ENCODE measurements around the gene SH3D21. TPM values are rescaled to one million over a fixed set of nuclear protein-coding genes. Genes with fewer than 3 reads are reported as not detected.
A peak's percentile ranks its signal among the peaks of the same experiment; 100 is the strongest.

SH3D21 gene
- polyA plus RNA-seq, 1 donor = 24.2 TPM

DNA sequence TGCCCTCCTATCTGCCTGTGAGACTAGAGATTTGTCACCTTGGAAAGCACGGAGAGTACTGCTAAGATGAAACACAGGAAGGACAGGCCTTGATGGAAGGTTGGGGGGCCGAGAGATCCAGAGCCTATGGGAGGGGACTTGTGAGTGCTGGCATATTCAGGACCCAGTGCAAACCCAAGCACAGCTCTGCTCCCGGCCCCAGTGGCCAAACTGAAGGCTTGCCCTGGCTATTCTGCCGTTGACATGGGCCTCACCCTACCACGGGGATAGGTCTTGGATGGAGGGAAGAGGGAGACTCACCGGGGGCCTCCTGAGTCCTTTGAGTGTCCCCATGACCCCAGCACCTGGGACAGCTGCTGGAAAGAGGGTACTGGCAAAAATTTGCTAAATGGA is 21.9 kb downstream of the SH3D21 start:
- Histone ChIP-seq H3K9me3 (ENCODE audit: control insufficient read depth, low read depth, low read length) (no peaks in the 10 kb centered on the region), H3K36me3 (ENCODE audit: control insufficient read depth, insufficient read depth, low read length) (no peaks in the 10 kb centered on the region), H3K27me3 (ENCODE audit: control insufficient read depth, insufficient read depth, low read length) (peaks cover 13% of the 10 kb centered on the region), H3K4me3 (ENCODE audit: low read length) (no peak overlapping the region), H3K4me1 (ENCODE audit: control insufficient read depth, insufficient read depth, low read length) (peaks cover 10% of the 10 kb centered on the region), H3K27ac (ENCODE audit: low read length) (no peak overlapping the region)
- no CpG with 5 or more reads among the region's 6 CpGs for WGBS (ENCODE audit: insufficient coverage, low lambda C conversion rate)
- no peak for DNase-seq

DNA sequence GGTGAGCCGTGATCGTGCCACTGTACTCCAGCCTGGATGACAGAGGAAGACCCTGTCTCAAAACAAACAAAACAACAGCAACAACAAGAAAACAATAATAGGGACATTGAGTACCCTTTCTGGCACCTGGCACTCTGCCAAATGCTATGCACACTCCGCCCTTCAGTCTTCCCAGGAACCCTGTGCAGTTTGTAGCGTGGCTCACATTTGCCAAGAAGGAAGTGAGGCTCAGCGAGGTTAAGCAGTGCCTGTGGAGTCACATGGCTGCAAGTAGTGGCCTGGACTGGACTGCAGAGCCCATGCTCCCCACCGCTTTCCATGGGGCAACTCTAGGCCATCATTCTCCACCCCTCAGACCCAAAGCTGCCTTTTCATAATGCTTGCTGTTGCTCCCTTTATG is 22.5 kb downstream of the SH3D21 start:
- Histone ChIP-seq H3K9me3 (ENCODE audit: control insufficient read depth, low read depth, low read length) (no peaks in the 10 kb centered on the region), H3K27ac (ENCODE audit: low read length) (no peak overlapping the region), H3K36me3 (ENCODE audit: control insufficient read depth, insufficient read depth, low read length) (no peaks in the 10 kb centered on the region), H3K4me1 (ENCODE audit: control insufficient read depth, insufficient read depth, low read length) (peaks cover 10% of the 10 kb centered on the region), H3K4me3 (ENCODE audit: low read length) (no peak overlapping the region), H3K27me3 (ENCODE audit: control insufficient read depth, insufficient read depth, low read length) (peaks cover 13% of the 10 kb centered on the region)
- DNase-seq = peak in 1 of 2 donors; percentile 28
- WGBS (ENCODE audit: insufficient coverage, low lambda C conversion rate) = no CpG with 5 or more reads among the region's 6 CpGs

DNA sequence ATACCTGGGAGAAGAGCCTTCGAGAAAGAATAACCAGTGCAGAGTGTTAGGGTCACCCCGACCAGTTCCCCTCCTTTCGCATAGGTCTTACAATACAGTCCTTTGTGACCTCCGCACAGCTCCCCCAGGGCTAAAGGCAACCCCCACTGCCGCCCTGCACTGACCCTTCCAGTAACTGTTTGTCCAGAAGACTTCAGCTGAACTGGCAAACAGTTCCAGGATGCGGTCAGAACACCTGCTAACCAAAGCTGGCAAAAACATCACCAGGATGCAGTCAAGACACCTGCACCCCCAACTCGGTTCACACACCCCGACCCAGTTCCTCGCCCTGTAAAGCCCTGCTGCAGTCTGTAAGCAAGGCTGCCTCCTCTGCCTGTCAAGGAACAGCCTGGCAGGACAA is 23.6 kb downstream of the SH3D21 start:
- WGBS (ENCODE audit: insufficient coverage, low lambda C conversion rate) = no CpG with 5 or more reads among the region's 9 CpGs
- no peak overlapping the region for H3K27ac ChIP-seq (ENCODE audit: low read length)
- H3K9me3 ChIP-seq (ENCODE audit: control insufficient read depth, low read depth, low read length) = no peaks in the 10 kb centered on the region
- no peak overlapping the region for H3K4me3 ChIP-seq (ENCODE audit: low read length)
- H3K27me3 ChIP-seq (ENCODE audit: control insufficient read depth, insufficient read depth, low read length) = peaks cover 13% of the 10 kb centered on the region
- DNase-seq = no peak
- H3K36me3 ChIP-seq (ENCODE audit: control insufficient read depth, insufficient read depth, low read length) = no peaks in the 10 kb centered on the region
- no peaks in the 10 kb centered on the region for H3K4me1 ChIP-seq (ENCODE audit: control insufficient read depth, insufficient read depth, low read length)

DNA sequence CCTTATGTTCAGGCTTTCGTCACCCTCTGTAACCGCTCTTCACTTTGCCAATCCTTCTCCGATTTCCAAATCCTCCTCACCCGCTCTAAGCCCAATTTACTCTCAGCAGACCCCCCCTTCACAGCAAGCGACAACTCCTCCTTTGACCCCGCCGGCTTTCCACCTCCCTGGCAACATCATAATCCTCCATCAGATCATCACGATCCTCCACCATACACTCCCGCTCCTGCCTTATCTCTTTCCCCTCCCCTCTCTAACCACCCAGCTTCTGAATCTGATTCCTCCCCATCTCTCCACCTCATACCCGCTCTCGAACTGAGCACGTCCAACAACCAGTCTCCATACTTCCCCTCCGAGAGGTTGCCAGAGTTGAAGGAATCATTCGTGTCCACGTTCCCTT is 24.8 kb downstream of the SH3D21 start:
- Histone ChIP-seq H3K27me3 (ENCODE audit: control insufficient read depth, insufficient read depth, low read length) (peaks cover 13% of the 10 kb centered on the region), H3K4me1 (ENCODE audit: control insufficient read depth, insufficient read depth, low read length) (no peaks in the 10 kb centered on the region)

DNA sequence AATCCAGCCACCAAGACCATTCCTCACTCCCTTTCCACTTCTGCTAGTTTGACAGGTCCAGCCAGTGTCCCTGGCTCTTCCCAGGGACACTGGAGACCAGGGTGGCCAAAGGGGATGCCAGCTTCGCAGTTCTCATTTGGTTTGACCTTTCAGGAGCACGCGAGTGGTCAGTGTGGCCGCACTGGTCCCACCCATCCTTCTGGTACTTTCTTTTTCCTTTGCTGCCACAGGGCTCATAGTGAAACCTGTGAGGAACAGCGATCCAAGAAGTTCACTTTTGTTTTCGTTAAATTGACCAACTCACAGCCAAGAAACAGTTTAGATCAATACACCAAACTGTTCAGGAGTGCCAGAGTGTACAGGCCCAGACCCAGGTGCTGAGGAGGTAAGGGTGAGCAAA is 31.7 kb downstream of the SH3D21 start:
- WGBS (ENCODE audit: insufficient coverage, low lambda C conversion rate) = 100% methylated on average over 1 of the region's 6 CpGs
- peaks cover 30% of the 10 kb centered on the region for H3K36me3 ChIP-seq (ENCODE audit: control insufficient read depth, insufficient read depth, low read length)
- no peaks in the 10 kb centered on the region for H3K27me3 ChIP-seq (ENCODE audit: control insufficient read depth, insufficient read depth, low read length)
- DNase-seq = no peak
- H3K4me1 ChIP-seq (ENCODE audit: control insufficient read depth, insufficient read depth, low read length) = no peaks in the 10 kb centered on the region
- H3K27ac ChIP-seq (ENCODE audit: low read length) = no peak overlapping the region
- H3K9me3 ChIP-seq (ENCODE audit: control insufficient read depth, low read depth, low read length) = no peaks in the 10 kb centered on the region
- H3K4me3 ChIP-seq (ENCODE audit: low read length) = no peak overlapping the region

More for the DNA sequence above, 24.8 kb downstream of the SH3D21 start:
- no peaks in the 10 kb centered on the region for H3K36me3 ChIP-seq (ENCODE audit: control insufficient read depth, insufficient read depth, low read length)
- no peak overlapping the region for H3K4me3 ChIP-seq (ENCODE audit: low read length)
- no peak for DNase-seq
- no peaks in the 10 kb centered on the region for H3K9me3 ChIP-seq (ENCODE audit: control insufficient read depth, low read depth, low read length)
- WGBS (ENCODE audit: insufficient coverage, low lambda C conversion rate) = 87% methylated on average over 3 of the region's 15 CpGs
- H3K27ac ChIP-seq (ENCODE audit: low read length) = no peak overlapping the region

DNA sequence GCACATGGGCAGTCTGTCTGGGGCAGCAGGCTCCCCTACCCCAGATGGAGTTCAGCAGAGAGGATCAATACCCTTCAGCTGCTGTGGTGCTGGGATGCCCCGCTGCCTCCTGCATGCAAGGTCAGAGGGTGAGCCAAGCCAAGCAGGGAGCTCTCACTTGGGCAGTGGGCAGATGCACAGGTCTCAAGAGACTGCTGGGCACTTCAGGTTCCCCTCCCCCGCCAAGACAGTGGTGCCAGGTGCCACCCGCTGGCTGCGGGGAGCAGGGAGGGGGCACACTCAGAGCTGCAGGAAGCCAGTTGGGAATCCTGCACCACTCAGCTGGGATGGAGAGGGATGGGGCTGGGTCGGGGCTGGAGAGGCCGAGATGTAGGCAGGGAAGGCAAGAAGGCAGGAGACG is 33.0 kb downstream of the SH3D21 start:
- Histone ChIP-seq H3K27me3 (ENCODE audit: control insufficient read depth, insufficient read depth, low read length) (no peaks in the 10 kb centered on the region), H3K4me3 (ENCODE audit: low read length) (no peak overlapping the region), H3K36me3 (ENCODE audit: control insufficient read depth, insufficient read depth, low read length) (peaks cover 44% of the 10 kb centered on the region), H3K4me1 (ENCODE audit: control insufficient read depth, insufficient read depth, low read length) (no peaks in the 10 kb centered on the region), H3K27ac (ENCODE audit: low read length) (no peak overlapping the region), H3K9me3 (ENCODE audit: control insufficient read depth, low read depth, low read length) (no peaks in the 10 kb centered on the region)
- no CpG with 5 or more reads among the region's 7 CpGs for WGBS (ENCODE audit: insufficient coverage, low lambda C conversion rate)
- no peak for DNase-seq

DNA sequence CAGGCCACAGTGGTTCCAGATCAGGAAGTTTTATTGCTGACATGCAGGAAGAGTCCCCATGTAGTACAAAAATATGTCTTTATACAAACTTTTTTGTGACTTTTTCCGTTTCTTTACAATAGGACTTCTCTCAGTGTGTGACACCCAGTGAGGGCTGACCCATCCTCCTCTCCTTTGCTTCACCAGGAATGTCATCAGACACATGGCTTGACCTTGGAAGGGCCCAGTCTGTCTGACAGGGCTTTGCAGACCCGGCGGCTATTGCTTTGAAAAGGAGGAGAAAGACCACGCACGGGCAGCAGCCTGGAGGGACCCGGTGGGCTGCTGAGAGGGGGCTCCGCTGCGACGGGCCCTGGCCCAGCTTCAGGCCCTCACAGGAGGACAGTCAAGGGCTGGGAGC is 33.4 kb downstream of the SH3D21 start:
- no peaks in the 10 kb centered on the region for H3K27me3 ChIP-seq (ENCODE audit: control insufficient read depth, insufficient read depth, low read length)
- DNase-seq = no peak
- WGBS (ENCODE audit: insufficient coverage, low lambda C conversion rate) = no CpG with 5 or more reads among the region's 9 CpGs
- peaks cover 48% of the 10 kb centered on the region for H3K36me3 ChIP-seq (ENCODE audit: control insufficient read depth, insufficient read depth, low read length)
- no peaks in the 10 kb centered on the region for H3K4me1 ChIP-seq (ENCODE audit: control insufficient read depth, insufficient read depth, low read length)
- no peak overlapping the region for H3K4me3 ChIP-seq (ENCODE audit: low read length)
- no peak overlapping the region for H3K27ac ChIP-seq (ENCODE audit: low read length)
- H3K9me3 ChIP-seq (ENCODE audit: control insufficient read depth, low read depth, low read length) = no peaks in the 10 kb centered on the region

DNA sequence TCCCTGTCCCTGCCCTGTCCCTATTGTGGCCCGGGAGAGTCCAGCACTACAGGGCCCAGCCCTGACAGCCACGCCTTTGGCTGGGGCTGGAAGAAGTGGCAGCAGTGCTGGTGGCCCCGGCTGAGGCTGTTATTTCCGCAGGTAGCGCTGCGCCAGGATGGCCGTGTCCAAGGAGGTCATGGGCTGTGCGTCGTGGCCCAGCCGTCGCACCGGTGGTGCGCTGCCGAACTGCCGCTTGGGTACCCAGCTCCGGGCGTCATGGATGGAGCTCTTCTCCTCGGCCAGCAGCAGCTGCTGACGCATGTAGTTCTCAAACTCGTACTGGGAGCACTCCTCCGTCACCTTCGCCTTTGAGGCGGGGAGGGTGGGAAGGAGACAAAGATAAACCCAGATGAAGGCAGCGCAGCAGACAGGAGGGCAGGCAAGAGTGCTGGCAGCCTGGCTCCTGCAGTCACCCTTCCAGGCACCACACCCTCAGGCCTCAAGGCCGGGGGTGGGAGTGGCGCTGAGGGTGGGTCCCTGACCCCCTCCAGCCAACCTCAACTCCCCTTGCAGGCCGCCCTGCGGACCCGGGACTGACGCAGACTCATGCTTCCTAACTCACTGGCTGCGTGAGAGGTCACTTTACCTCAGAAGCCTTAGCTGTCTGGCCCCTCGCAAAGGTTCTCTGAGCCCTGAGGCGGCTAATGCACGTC is 35.6 kb downstream of the SH3D21 start:
- H3K9me3 ChIP-seq (ENCODE audit: control insufficient read depth, low read depth, low read length) = no peaks in the 10 kb centered on the region
- DNase-seq = no peak
- H3K27me3 ChIP-seq (ENCODE audit: control insufficient read depth, insufficient read depth, low read length) = no peaks in the 10 kb centered on the region
- H3K36me3 ChIP-seq (ENCODE audit: control insufficient read depth, insufficient read depth, low read length) = peaks cover 63% of the 10 kb centered on the region
- no peak overlapping the region for H3K27ac ChIP-seq (ENCODE audit: low read length)
- no CpG with 5 or more reads among the region's 34 CpGs for WGBS (ENCODE audit: insufficient coverage, low lambda C conversion rate)
- H3K4me3 ChIP-seq (ENCODE audit: low read length) = no peak overlapping the region
- no peaks in the 10 kb centered on the region for H3K4me1 ChIP-seq (ENCODE audit: control insufficient read depth, insufficient read depth, low read length)

DNA sequence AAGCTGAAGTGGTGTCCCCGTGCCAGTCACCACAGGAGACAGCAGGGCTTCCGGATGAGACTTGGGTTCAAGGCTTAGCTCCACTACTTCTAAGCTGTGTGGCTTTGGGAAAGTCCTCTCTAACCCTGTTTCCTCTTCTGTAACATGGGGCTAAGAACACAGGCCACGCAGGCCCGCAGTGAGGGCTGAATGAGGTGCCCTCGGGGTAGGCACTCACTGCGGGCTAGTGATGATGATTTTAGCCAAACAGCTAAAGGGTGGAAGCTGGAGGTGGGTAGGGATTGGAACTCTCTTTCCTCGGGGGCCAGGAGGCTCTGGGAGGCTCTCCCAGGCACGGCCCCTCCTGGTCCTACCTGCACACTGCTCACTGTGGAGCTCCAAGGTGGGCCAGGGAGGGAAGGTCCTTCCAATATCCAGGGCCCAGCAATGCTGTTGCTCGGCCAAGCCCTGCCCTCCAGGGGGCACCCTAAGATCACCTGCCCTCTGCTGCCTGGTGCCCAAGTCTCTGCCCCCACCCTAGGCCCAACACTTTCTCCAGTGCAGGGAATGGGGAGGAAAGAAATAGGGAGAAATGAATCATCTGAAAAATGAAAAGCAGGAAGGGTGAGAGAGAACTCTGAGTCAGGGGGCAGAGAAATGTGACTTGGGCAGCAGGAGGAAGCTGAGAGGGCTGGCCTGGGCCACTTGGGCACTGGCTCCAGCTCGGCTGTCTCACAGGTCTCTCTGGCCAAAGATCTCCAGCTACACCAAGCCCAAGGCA is 36.4 kb downstream of the SH3D21 start:
- H3K4me1 ChIP-seq (ENCODE audit: control insufficient read depth, insufficient read depth, low read length) = no peaks in the 10 kb centered on the region
- WGBS (ENCODE audit: insufficient coverage, low lambda C conversion rate) = no CpG with 5 or more reads among the region's 10 CpGs
- no peak overlapping the region for H3K27ac ChIP-seq (ENCODE audit: low read length)
- H3K4me3 ChIP-seq (ENCODE audit: low read length) = no peak overlapping the region
- no peaks in the 10 kb centered on the region for H3K9me3 ChIP-seq (ENCODE audit: control insufficient read depth, low read depth, low read length)
- DNase-seq = no peak
- H3K27me3 ChIP-seq (ENCODE audit: control insufficient read depth, insufficient read depth, low read length) = no peaks in the 10 kb centered on the region
- H3K36me3 ChIP-seq (ENCODE audit: control insufficient read depth, insufficient read depth, low read length) = peaks cover 69% of the 10 kb centered on the region

DNA sequence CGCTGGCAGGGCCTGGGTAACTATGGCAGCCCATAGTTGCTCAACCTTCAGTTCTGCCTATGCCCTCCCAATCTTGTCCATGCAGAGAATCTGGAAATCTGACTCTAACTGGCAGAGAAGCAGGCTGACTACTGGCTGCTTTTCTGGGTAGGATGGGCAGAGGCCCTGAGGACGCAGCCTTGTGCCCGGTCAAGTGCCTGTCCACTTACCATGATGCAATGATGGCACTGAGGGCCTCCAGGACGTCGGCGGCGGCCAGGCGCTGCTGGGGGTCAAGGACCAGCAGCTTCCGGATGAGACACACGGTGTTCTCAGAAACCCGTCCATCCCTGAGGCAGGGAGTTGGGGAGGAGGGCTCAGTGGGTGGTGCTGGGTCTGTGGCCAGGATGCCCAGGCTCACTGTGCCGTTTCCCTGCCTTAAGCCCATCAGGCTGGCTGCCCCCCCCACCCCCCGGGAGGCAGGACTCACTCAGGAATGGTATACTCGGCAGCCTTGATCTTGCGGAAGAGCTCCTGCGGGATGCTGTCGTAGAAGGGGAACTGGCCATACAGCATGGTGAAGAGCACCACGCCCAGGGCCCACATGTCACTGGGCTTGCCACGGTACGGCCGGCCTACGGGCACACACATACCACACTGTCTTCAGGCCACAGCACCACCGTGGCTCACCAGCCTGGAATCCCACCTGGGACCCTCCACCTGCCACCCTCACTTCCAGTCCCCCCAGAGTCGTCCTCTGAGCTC is 37.7 kb downstream of the SH3D21 start:
- H3K36me3 ChIP-seq (ENCODE audit: control insufficient read depth, insufficient read depth, low read length) = peaks cover 81% of the 10 kb centered on the region
- no peak for DNase-seq
- no peak overlapping the region for H3K4me3 ChIP-seq (ENCODE audit: low read length)
- H3K4me1 ChIP-seq (ENCODE audit: control insufficient read depth, insufficient read depth, low read length) = no peaks in the 10 kb centered on the region
- WGBS (ENCODE audit: insufficient coverage, low lambda C conversion rate) = no CpG with 5 or more reads among the region's 24 CpGs
- no peaks in the 10 kb centered on the region for H3K27me3 ChIP-seq (ENCODE audit: control insufficient read depth, insufficient read depth, low read length)
- no peak overlapping the region for H3K27ac ChIP-seq (ENCODE audit: low read length)
- no peaks in the 10 kb centered on the region for H3K9me3 ChIP-seq (ENCODE audit: control insufficient read depth, low read depth, low read length)

Measured in large intestine (tissue), 3 donors.